Esophagus muscularis mucosa (tissue), 4 donors: ENCODE data around the gene PPP1CB. TPM values are rescaled to one million over a fixed set of nuclear protein-coding genes. Genes with fewer than 3 reads are reported as not detected.

Experiments
- DNase-seq: peaks from one replicate; pipeline ENCODE4 v3.0.0-alpha.2; 2017; ENCODE audit errors: extremely low spot score
- H3K27ac ChIP-seq, 4 donors: fragments of 200-600 bp; sonication (generic); replicated peaks in 1 of 4; 1 replicate in 3 of 4; 2 replicates in 1 of 4; pipeline ENCODE4 v1.5.1; 2016 to 2019; ENCODE audit warnings: mild to moderate bottlenecking in 1 of 4
- H3K27me3 ChIP-seq, 4 donors: fragments of 200-600 bp; sonication (generic); one replicate each; pipeline versions ENCODE4 v1.5.1 to v1.6.0; 2016 to 2019
- H3K36me3 ChIP-seq, 4 donors: fragments of 200-600 bp; sonication (generic); one replicate each; pipeline ENCODE4 v1.5.1; 2016 to 2019
- H3K4me1 ChIP-seq, 4 donors: fragments of 200-600 bp; sonication (generic); one replicate each; pipeline ENCODE4 v1.5.1; 2016 to 2019
- H3K4me3 ChIP-seq, 4 donors: fragments of 200-600 bp; sonication (generic); 1 replicate in 2 of 4; 2 replicates in 2 of 4; pipeline ENCODE4 v1.5.1; 2016 to 2019; ENCODE audit warnings: mild to moderate bottlenecking in 4 of 4, moderate library complexity in 1 of 4
- H3K9me3 ChIP-seq, 4 donors: fragments of 200-600 bp; sonication (generic); 1 replicate in 3 of 4; 2 replicates in 1 of 4; pipeline ENCODE4 v1.5.1; 2016 to 2019
- EP300 ChIP-seq: sonication (generic); formaldehyde crosslinking; IDR thresholded peaks from one replicate; pipeline ENCODE4 v1.6.1; 2017; ENCODE audit warnings: antibody characterized with exemption
- POLR2A ChIP-seq: fragments of 450-650 bp; IDR thresholded peaks from one replicate; pipeline ENCODE4 v1.6.1; 2017; ENCODE audit warnings: antibody characterized with exemption, moderate library complexity, mild to moderate bottlenecking, low read depth
- POLR2AphosphoS5 ChIP-seq, 2 donors: sonication (generic); formaldehyde crosslinking; IDR thresholded peaks; one replicate each; pipeline ENCODE4 v1.6.1; 2017; ENCODE audit warnings: antibody characterized with exemption in 2 of 2
- WGBS: methylation state at CpG from one replicate; pipeline ENCODE4 v1.1.5; 2018; 5-methylcytosine and 5-hydroxymethylcytosine counted together
- intact Hi-C: fragments of 100-400 bp; cut with DNase I; formaldehyde crosslinking; loops from one replicate; pipeline ENCODE4 v1.15.1; 2023
- total RNA-seq, 4 donors: library from RNA; depleted of rRNA; stranded (reverse); fragments of >200 nt; gene quantifications; one replicate each; pipeline versions ENCODE4 v1.1.0 to v1.2.1, GENCODE V29; 2016
- TF ChIP-seq, protein P1 (sequence below), 3 experiments: fragments of 200-600 bp in 2 of 3; fragments of 450-650 bp in 1 of 3; sonication (generic) in 2 of 3; IDR thresholded peaks; one replicate each; pipeline ENCODE4 v1.5.1; 2017 to 2019; ENCODE audit warnings: antibody characterized with exemption in 3 of 3, mild to moderate bottlenecking in 2 of 3, moderate library complexity in 1 of 3

PPP1CB gene
- total RNA-seq, 4 donors from 2014 or later, result 658 to 1,191 (median 759) TPM

DNA sequence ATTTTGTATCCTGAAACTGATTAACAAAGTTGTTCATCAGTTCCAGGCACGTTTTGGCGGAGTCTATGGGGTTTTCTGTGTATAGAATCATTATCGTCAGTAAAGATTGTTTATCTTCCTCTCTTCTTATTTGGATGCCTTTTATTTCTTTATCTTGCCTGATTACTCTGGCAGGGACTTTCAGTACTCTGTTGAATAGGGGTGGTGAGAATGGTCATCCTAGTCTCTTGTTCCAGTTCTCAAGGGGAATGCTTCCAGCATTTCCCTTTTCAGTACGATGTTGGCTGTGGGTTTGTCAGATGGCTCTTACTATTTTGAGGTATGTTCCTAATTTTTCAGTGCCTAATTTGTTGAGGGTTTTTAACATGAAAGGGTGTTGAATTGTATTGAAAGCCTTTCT is 45.0 kb downstream of the PPP1CB start:
- TF ChIP-seq POLR2A (no peak), EP300 (no peak), POLR2AphosphoS5 (IDR thresholded peaks at IDR 0.05) (no peak)
- TF ChIP-seq, protein P1, sequence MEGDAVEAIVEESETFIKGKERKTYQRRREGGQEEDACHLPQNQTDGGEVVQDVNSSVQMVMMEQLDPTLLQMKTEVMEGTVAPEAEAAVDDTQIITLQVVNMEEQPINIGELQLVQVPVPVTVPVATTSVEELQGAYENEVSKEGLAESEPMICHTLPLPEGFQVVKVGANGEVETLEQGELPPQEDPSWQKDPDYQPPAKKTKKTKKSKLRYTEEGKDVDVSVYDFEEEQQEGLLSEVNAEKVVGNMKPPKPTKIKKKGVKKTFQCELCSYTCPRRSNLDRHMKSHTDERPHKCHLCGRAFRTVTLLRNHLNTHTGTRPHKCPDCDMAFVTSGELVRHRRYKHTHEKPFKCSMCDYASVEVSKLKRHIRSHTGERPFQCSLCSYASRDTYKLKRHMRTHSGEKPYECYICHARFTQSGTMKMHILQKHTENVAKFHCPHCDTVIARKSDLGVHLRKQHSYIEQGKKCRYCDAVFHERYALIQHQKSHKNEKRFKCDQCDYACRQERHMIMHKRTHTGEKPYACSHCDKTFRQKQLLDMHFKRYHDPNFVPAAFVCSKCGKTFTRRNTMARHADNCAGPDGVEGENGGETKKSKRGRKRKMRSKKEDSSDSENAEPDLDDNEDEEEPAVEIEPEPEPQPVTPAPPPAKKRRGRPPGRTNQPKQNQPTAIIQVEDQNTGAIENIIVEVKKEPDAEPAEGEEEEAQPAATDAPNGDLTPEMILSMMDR (IDR thresholded peaks at IDR 0.05), result no peak
- H3K36me3 ChIP-seq, result peaks cover 40 to 98% (median 62%) of the 10 kb centered on the region in 4 donors
- WGBS, result 75% methylated on average over 4 of the region's 4 CpGs

DNA sequence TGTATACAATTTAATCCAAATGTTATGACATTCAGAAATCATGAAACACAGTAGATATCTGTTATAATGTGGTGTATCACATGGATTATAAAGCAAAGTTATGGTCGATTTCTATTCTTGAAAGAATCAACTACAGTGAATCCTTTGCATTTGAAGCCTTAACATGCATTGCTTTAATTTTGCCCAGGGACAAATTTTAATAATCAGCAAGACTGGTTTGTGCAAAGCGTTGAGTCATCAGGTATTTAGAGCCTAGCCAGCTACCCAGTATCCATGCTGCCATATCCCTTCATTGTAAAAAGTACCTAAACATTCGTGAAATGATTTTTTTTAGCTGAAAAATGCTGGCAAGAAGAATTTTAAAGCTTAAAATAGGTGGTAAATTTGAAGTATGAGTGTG is 50.1 kb downstream of the PPP1CB start:
- intact Hi-C loops, result no loop called here
- Histone ChIP-seq H3K36me3 (peaks cover 29 to 94% (median 54%) of the 10 kb centered on the region in 4 donors), H3K4me3 (no peak overlapping the region), H3K27me3 (no peaks in the 10 kb centered on the region), H3K4me1 (peaks cover 6 to 42% (median 32%) of the 10 kb centered on the region in 4 donors), H3K9me3 (no peaks in the 10 kb centered on the region), H3K27ac (peak overlapping the region; percentile 38 to 54 (median 45))
- TF ChIP-seq, protein P1 (IDR thresholded peaks at IDR 0.05), result no peak
- TF ChIP-seq POLR2AphosphoS5 (IDR thresholded peaks at IDR 0.05), result peak in 1 of 2 donors; percentile 22
- DNase-seq, result no peak
- 73% methylated on average over 3 of the region's 3 CpGs for WGBS

More for the DNA sequence above, 45.0 kb downstream of the PPP1CB start:
- no peak for DNase-seq
- Histone ChIP-seq H3K4me1 (peaks cover 4 to 34% (median 10%) of the 10 kb centered on the region in 4 donors), H3K4me3 (no peak overlapping the region), H3K9me3 (no peaks in the 10 kb centered on the region), H3K27ac (no peak overlapping the region), H3K27me3 (no peaks in the 10 kb centered on the region)
- intact Hi-C loops, result no loop called here

DNA sequence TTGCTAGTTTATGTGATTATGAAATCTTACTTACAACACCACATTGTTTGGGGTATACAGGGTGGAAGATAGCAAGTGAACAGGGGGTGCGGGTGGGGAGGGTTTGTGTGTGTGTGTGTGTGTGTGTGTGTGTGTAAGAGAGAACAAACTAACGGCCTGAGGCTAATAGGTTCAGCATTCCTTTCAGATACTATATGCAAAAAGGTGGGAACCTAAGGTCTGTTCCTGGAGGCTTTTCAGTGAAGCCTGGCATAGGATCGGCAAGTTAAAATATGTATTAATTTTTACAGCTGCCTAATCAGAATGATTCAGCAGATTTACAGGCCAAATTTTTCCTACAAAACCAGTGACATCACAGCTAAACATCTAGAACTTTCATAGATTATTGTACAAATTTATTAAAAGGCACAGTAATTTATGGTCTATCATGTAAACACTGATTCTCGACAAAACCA is 51.4 kb downstream of the PPP1CB start:
- no peak for TF ChIP-seq EP300
- TF ChIP-seq, protein P1 (IDR thresholded peaks at IDR 0.05), result no peak
- TF ChIP-seq POLR2AphosphoS5 (IDR thresholded peaks at IDR 0.05), result no peak
- no peak for TF ChIP-seq POLR2A
- H3K27ac ChIP-seq, result peak overlapping the region; percentile 38 to 54 (median 45)
- H3K27me3 ChIP-seq, result no peaks in the 10 kb centered on the region
- peaks cover 5 to 41% (median 31%) of the 10 kb centered on the region in 4 donors for H3K4me1 ChIP-seq
- intact Hi-C loops, result no loop called here
- no peak for DNase-seq
- peaks cover 32 to 89% (median 54%) of the 10 kb centered on the region in 4 donors for H3K36me3 ChIP-seq
- 49% methylated on average over 4 of the region's 4 CpGs for WGBS
- H3K4me3 ChIP-seq, result no peak overlapping the region
- H3K9me3 ChIP-seq, result no peaks in the 10 kb centered on the region

DNA sequence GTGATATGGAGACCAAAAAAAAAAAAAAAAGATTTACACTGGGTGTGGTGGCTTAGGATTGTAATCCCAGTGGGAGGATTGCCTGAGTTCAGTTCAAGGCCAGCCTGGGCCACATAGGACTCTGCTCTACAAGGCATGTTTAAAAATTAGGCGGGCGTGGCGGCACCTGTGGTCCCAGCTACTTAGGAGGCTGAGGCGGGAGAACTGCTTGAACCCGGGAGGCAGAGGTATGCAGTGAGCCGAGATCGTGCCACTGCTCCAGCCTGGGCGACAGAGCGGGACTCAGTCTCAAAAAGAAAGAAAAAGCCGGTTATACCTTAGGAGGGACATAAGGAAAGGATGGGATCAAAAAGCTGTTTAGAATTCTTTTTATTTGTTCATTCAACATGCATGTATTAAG is 58.3 kb downstream of the PPP1CB start:
- H3K9me3 ChIP-seq, result no peaks in the 10 kb centered on the region
- peak overlapping the region; percentile 53 to 70 (median 66) for H3K27ac ChIP-seq
- peaks cover 11 to 27% (median 20%) of the 10 kb centered on the region in 4 donors for H3K36me3 ChIP-seq
- peak overlapping the region; percentile 54 to 66 (median 56) for H3K4me3 ChIP-seq
- 65% methylated on average over 10 of the region's 10 CpGs for WGBS
- intact Hi-C loops, result loop anchor here (5.0 to 10.0 kb wide), 2 partner anchors 55 to 243 kb away; no protein-coding TSS in a partner anchor
- DNase-seq, result no peak
- peaks cover 19 to 25% (median 22%) of the 10 kb centered on the region in 4 donors for H3K4me1 ChIP-seq
- TF ChIP-seq EP300 (no peak), POLR2AphosphoS5 (IDR thresholded peaks at IDR 0.05) (no peak), POLR2A (no peak)
- TF ChIP-seq, protein P1 (IDR thresholded peaks at IDR 0.05), result no peak
- H3K27me3 ChIP-seq, result no peaks in the 10 kb centered on the region
